Progenitor cell of endocrine pancreas (in vitro differentiated cells): Measurements from ENCODE around the gene CFAP65. TPM values are rescaled to one million over a fixed set of nuclear protein-coding genes. Genes with fewer than 3 reads are reported as not detected.

ENCODE experiments used
- DNase-seq: peaks from one replicate; pipeline ENCODE4 v3.0.0; 2021; ENCODE audit warnings: low spot score; ENCODE audit not compliant: unreplicated experiment
- H3K27ac Mint-ChIP-seq: 2 replicates; pipeline ENCODE4 v1.8.0; 2021; ENCODE audit warnings: mild to moderate bottlenecking, moderate library complexity, mixed read lengths
- H3K27me3 Mint-ChIP-seq: 2 replicates; pipeline ENCODE4 v1.8.0; 2021; ENCODE audit warnings: mixed read lengths
- H3K36me3 Mint-ChIP-seq: 2 replicates; pipeline ENCODE4 v1.8.0; 2022; ENCODE audit warnings: mixed read lengths; ENCODE audit not compliant: insufficient read depth
- H3K4me1 Mint-ChIP-seq: 2 replicates; pipeline ENCODE4 v1.8.0; 2021; ENCODE audit warnings: low read depth, mixed read lengths
- H3K4me3 Mint-ChIP-seq: 2 replicates; pipeline ENCODE4 v1.8.0; 2021; ENCODE audit warnings: low read depth, mild to moderate bottlenecking, moderate library complexity, mixed read lengths
- H3K9me3 Mint-ChIP-seq: 2 replicates; pipeline ENCODE4 v1.8.0; 2021; ENCODE audit warnings: low read depth, mixed read lengths
- total RNA-seq: library from RNA; stranded (reverse); gene quantifications from 2 replicates; pipeline ENCODE4 v1.2.1, GENCODE V29; 2021
- TF ChIP-seq, protein P1 (sequence below): fragments of 200-600 bp; sonication (generic); IDR thresholded peaks from one replicate; pipeline ENCODE4 v1.5.0; 2021; ENCODE audit warnings: antibody characterized with exemption, mild to moderate bottlenecking; ENCODE audit not compliant: unreplicated experiment

The CFAP65 gene
- total RNA-seq, 1 donor from 2014 or later = 0.65 TPM

DNA sequence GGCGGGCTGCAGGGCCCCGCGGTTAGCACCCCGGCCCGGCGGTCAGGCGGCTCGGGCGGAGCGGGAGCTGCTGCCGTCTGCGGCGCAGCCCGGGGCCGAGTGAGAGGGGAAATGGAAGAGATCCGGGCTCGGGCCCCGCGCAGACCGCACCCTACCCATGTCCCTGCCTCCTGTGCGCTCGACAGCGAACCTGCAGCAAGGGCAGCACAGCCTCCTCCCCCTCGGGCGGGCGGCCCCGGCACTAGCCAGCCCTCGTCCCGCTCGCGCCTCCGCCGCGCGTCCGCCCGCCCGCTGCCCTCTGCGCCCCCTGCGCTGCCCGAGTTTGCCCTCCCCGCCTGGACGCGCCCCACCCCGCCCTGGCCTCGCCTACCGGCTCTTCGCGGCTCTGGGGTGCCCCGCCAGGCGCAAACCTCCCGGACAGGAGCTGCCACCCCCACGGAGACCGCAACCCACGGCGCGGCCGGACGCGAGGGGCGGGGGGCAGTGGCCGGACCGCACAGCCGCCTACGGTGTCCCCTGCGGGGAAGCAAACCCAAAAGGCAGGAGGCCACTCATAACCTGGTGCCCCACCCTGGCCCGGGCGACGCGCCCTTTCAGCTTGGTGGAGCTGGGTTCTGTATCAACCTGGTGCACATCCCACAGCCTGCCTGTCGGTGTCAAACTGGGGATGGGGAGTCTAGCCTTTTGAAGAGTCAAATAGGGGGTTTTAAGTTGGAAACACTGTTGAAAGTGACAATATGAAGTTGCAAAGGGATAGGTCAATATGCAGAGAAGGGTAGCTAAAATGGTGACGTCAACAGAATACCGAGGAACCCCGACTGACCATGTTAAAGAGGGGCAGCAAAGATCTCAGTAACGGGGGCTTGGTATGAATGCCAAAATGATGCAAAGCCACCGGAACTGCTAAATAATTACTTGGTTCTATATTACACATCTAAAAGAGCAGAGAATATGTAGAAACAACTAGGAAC lies 19.8 kb upstream of the CFAP65 start, which contains the start of gene IHH:
Gene IHH (minus strand): TSS at position 101 of the 971 bp plus-strand sequence. CDS start 454 bp downstream, outside the sequence.
- Mint-ChIP-seq H3K9me3 (no peaks in the 10 kb centered on the region), H3K27ac (no peak within 1 kb of the TSS), H3K4me3 (peak within 1 kb of the TSS; percentile 84), H3K27me3 (peaks cover 77% of the 10 kb centered on the region), H3K36me3 (peaks cover 2% of the 10 kb centered on the region), H3K4me1 (peaks cover 18% of the 10 kb centered on the region)
- peak; percentile 37 for DNase-seq
- TF ChIP-seq, protein P1, sequence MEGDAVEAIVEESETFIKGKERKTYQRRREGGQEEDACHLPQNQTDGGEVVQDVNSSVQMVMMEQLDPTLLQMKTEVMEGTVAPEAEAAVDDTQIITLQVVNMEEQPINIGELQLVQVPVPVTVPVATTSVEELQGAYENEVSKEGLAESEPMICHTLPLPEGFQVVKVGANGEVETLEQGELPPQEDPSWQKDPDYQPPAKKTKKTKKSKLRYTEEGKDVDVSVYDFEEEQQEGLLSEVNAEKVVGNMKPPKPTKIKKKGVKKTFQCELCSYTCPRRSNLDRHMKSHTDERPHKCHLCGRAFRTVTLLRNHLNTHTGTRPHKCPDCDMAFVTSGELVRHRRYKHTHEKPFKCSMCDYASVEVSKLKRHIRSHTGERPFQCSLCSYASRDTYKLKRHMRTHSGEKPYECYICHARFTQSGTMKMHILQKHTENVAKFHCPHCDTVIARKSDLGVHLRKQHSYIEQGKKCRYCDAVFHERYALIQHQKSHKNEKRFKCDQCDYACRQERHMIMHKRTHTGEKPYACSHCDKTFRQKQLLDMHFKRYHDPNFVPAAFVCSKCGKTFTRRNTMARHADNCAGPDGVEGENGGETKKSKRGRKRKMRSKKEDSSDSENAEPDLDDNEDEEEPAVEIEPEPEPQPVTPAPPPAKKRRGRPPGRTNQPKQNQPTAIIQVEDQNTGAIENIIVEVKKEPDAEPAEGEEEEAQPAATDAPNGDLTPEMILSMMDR = no peak

DNA sequence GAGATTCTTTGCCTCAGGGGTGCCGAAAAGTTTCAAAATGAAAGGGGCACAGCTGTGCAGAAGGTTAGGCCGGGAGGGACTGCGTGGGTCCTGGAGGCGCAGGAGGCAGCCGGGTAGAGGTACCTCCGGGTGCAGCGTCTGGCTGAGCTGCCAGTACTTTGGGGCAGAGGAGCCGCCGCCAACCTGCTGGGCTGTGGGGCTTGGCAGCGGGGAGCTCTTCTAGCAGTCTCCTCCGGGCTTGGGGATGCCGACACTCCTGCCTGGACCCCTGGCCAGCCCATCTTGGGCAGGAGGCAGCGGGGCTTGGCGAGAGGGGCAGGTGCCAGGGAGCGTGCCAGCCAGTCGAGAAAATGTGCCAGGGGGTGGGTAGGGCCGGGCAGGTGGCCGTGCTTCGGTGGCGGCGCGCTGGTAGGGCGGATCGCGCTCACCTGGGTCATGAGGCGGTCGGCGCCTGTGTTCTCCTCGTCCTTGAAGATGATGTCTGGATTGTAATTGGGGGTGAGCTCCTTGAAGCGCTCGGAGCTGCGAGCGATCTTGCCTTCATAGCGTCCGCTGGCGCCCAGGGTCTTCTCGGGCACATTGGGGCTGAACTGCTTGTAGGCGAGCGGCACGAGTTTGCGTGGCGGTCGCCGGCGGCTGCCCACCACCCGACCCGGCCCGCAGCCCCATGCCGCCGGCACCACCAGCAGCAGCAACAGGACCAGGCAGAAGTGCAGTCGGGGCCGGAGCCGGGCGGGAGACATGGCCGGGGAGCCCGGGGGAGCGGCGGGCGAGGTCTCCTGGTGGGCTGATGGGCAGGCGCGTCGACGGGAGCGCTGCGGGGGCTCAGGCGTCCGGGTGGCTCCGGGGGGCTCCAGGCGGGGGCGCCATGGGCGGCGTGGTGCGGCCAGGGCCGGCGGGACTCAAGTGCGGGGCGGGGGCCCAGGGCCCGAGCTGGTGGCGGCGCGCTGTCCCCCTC lies 18.7 kb upstream of the CFAP65 start:
- TF ChIP-seq, protein P1 = no peak
- peak overlapping the region; percentile 84 for H3K4me3 Mint-ChIP-seq
- H3K27me3 Mint-ChIP-seq = peaks cover 69% of the 10 kb centered on the region
- DNase-seq = no peak
- H3K27ac Mint-ChIP-seq = no peak overlapping the region
- peaks cover 2% of the 10 kb centered on the region for H3K36me3 Mint-ChIP-seq
- no peaks in the 10 kb centered on the region for H3K9me3 Mint-ChIP-seq
- peaks cover 12% of the 10 kb centered on the region for H3K4me1 Mint-ChIP-seq

DNA sequence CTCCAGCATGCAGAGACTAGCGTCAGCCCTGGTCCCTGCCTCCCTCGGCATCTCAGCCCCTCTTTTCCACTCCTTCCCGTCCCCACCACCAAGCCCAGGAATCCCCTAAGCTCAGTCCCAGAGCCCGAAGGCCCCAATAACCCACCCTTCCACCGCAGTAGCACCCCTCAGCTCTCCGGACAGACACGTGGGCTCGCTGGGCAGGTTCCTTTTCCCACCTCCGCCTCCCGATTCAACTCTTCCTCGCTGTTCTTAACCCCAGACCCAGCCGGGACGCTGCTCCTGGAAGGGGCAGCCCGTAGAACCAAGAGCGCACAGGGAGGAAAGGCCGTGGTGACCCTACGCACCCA lies 18.0 kb upstream of the CFAP65 start:
- Mint-ChIP-seq H3K4me1 (peaks cover 11% of the 10 kb centered on the region), H3K36me3 (peaks cover 2% of the 10 kb centered on the region), H3K27ac (peak overlapping the region; percentile 88), H3K4me3 (peak overlapping the region; percentile 84), H3K27me3 (peaks cover 62% of the 10 kb centered on the region), H3K9me3 (no peaks in the 10 kb centered on the region)
- TF ChIP-seq, protein P1 = no peak
- no peak for DNase-seq

DNA sequence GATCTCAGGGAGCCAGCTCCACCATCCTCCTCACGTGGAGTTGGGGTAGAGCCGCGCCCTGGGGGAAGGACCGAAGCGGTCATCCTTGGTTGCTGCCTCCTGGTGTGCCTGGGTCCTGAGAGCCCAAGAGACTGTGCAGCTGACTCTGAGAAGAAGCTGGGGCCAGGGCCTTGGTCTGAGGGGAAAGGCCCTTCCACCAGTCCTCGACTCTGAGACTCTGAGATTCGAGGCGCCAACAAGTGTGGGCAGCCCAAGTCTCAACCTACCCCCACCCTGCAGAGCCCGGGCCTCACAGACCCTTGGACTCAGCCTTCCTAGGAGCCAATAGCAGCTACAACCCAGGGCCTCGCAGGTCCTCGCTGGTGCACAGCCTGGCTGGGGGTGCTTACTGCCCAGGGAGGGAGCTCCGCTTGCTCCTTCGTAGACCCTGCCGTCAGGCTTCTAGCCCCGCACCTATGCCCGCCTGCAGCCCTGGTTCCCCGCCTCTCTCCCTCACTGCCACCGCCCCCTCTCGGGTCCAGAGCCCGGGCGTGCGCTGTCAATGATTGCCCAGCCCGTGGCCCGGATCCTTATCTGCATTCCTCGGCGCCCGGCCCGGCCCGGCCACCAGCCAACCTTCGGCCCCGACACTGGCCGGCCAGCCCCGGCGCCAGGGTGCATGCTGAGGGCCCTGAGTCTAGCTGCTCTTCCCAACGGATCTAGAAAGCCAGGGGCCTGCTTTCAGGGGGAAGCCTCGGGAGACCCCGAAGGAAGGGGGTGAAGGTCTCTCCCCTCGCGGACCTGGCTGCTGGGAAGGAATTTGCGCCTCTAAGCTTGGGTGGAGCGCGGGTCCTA lies 17.4 kb upstream of the CFAP65 start:
- TF ChIP-seq, protein P1 = no peak
- peaks cover 2% of the 10 kb centered on the region for H3K36me3 Mint-ChIP-seq
- no peaks in the 10 kb centered on the region for H3K9me3 Mint-ChIP-seq
- H3K4me3 Mint-ChIP-seq = peak overlapping the region; percentile 84
- peaks cover 11% of the 10 kb centered on the region for H3K4me1 Mint-ChIP-seq
- H3K27ac Mint-ChIP-seq = no peak overlapping the region
- peaks cover 60% of the 10 kb centered on the region for H3K27me3 Mint-ChIP-seq
- DNase-seq = peak; percentile 67
